CD4-positive, alpha-beta T cell treated with Interleukin-15 for 4 hours (primary cell): Measurements from ENCODE around the gene AHRR.
"Not testable (repeated sequence)": the region's sequence is repeated elsewhere in the genome, so short reads cannot be mapped to it uniquely, and the experiment has no call there.

Experiments used
- DNase-seq: peaks from one replicate; pipeline ENCODE4 v3.0.0-alpha.2; 2020; ENCODE audit warnings: low spot score

Gene AHRR

GRCh38 chr5:378301-378891, 56.9 kb downstream of the AHRR start:
- no peak for DNase-seq

- no peak for DNase-seq
These were observed 57.6 kb downstream of the AHRR start for GRCh38 chr5:378976-379742.

GRCh38 chr5:380701-381309, 59.3 kb downstream of the AHRR start:
- no peak for DNase-seq

- no peak for DNase-seq
These were observed 61.6 kb downstream of the AHRR start for GRCh38 chr5:383066-383465.

GRCh38 chr5:383621-384020, 62.1 kb downstream of the AHRR start:
- no peak for DNase-seq

- not testable (repeated sequence) for DNase-seq
These were observed 63.1 kb downstream of the AHRR start for GRCh38 chr5:384576-384975.

GRCh38 chr5:385321-385720, 63.8 kb downstream of the AHRR start:
- no peak for DNase-seq

GRCh38 chr5:386432-387341, 65.2 kb downstream of the AHRR start:
- DNase-seq, result no peak

GRCh38 chr5:387491-388265, 66.2 kb downstream of the AHRR start:
- DNase-seq, result no peak

GRCh38 chr5:388266-389196, 67.0 kb downstream of the AHRR start:
- DNase-seq, result no peak

GRCh38 chr5:389197-389821, 67.8 kb downstream of the AHRR start:
- DNase-seq, result no peak

GRCh38 chr5:389891-390622, 68.5 kb downstream of the AHRR start:
- no peak for DNase-seq

GRCh38 chr5:390623-391491, 69.3 kb downstream of the AHRR start:
- no peak for DNase-seq

- peak; percentile 49 for DNase-seq
These were observed 71.0 kb downstream of the AHRR start for GRCh38 chr5:392431-392988.

- DNase-seq, result no peak
These were observed 72.3 kb downstream of the AHRR start for GRCh38 chr5:393846-394275.

- DNase-seq, result no peak
These were observed 73.2 kb downstream of the AHRR start for GRCh38 chr5:394671-395155.

- DNase-seq, result no peak
These were observed 73.8 kb downstream of the AHRR start for GRCh38 chr5:395156-395920.
